GM12801 (cell line): ENCODE measurements around the gene DUSP8.

Experiments
- CTCF ChIP-seq: IDR thresholded peaks from one replicate; pipeline ENCODE4 v1.5.1; 2011; ENCODE audit warnings: control low read depth; ENCODE audit not compliant: insufficient read length; ENCODE audit errors: extremely low read depth

The DUSP8 gene

GRCh38 chr11:1567052-1567720, 4.9 kb downstream of the DUSP8 start:
- no peak for TF ChIP-seq CTCF

- no peak for TF ChIP-seq CTCF
Measured at GRCh38 chr11:1566381-1567051, 5.6 kb downstream of the DUSP8 start.

- TF ChIP-seq CTCF, result no peak
Measured at GRCh38 chr11:1565904-1566247, 6.2 kb downstream of the DUSP8 start.

- no peak for TF ChIP-seq CTCF
Measured at GRCh38 chr11:1565173-1565903, 6.7 kb downstream of the DUSP8 start.

GRCh38 chr11:1564535-1565172, 7.4 kb downstream of the DUSP8 start:
- no peak for TF ChIP-seq CTCF

- no peak for TF ChIP-seq CTCF
Measured at GRCh38 chr11:1563697-1564534, 8.2 kb downstream of the DUSP8 start.
